GM21825 (cell line): Measurements from ENCODE around the gene DENND2C.

Experiments used
- ATAC-seq: cut with Tn5 transposase; IDR thresholded peaks from one replicate; pipeline ENCODE4 v1.9.1; 2021; ENCODE audit warnings: mild to moderate bottlenecking, moderate library complexity; ENCODE audit not compliant: unreplicated experiment

Gene DENND2C

DNA sequence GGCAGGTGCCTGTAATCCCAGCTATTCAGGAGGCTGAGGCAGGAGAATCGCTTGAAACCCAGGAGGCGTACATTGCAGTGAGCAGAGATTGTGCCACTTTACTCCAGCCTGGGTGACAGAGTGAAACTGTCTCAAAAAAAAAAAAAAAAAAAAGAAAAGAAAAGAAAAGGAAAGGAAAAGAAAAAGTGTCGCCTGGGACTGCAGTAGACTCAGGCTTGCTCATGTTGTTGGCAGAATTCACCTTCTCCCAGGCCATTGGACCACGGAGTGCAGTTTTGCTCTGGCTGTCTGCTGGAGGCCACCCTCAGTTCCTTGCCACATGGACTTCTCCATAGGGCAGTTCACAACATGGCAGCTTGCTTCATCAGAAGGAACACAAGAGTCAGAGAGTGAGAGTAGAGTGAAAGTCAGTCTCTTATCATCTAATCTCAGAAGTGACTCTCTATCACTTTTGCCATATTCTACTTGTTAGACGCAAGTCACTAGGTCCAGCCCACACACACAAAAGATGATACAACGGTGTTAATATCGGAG is 117.7 kb downstream of the DENND2C start:
- no peak for ATAC-seq

DNA sequence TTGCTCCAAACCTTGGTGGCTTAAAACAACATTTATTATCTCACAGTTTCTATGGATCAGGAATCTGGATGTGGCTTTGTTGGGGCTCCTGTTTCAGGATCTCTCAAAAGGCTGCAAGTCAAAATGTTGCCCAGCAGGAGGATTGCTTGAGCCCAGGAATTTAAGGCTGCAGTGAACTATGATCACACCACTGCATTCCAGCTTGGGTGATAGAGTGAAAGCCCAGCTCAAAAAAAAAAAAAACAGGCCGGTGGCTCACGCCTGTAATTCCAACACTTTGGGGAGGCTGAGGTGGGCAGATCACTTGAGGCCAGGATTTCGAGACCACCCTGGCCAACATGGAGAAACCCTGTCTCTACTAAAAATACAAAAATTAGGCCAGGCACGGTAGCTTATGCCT is 118.4 kb downstream of the DENND2C start:
- no peak for ATAC-seq

DNA sequence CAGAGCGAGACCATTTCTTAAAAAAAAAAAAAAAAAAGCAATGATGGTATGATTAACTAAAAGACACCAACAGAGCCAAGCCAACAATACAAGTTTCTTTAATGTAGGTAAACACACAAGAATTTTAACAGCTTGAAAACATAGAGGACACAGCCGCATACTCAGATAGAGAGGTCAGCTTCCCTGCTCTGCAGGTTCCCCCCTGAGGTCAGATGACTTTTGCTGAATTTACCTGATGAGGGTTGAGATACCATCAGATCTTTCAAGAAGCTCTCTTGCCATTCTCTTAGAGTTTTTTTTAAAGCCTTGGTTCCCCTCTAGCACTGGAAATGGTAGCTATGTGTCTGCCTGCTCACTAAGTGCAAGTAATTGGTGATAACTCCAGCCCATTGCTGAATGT is 119.5 kb downstream of the DENND2C start:
- no peak for ATAC-seq

DNA sequence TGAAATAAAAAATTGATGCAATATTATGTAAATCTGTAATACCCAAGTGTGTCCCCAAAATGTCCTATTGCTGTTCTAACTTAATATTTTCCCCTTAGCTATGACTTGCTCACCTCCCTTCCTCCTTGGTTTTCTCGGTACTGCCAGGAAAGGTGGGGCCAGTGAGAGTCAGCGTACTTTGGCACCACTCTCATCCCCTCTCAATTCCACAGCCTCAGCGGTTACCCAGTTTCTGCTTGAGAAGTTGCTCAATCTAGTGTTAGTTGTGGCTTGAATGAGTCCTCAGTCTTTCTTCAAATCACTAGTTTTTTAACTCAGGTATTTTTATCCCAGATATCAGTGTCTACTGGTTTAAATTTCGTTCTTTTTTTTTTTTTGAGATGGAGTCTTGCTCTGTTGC is 120.7 kb downstream of the DENND2C start:
- no peak for ATAC-seq

DNA sequence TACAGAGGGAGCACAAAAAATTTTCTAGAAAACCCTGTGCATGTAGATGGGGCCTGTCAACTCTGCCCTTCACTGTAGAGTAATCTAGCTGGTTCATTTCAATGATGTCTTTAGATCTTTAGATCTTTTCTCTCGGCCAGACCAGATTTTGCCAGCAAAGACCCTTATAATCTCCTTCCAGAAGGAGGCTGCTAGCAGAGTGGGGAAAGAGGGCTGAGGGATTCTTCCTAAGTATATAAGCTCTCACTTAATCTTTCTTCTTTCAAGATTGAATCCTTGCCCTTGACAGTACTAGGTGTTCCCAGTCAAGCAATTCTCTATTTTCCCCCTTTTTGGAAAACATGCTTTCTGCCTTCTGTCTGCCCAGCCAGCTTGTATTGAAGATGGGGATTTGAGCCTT is 122.8 kb downstream of the DENND2C start:
- ATAC-seq = no peak

DNA sequence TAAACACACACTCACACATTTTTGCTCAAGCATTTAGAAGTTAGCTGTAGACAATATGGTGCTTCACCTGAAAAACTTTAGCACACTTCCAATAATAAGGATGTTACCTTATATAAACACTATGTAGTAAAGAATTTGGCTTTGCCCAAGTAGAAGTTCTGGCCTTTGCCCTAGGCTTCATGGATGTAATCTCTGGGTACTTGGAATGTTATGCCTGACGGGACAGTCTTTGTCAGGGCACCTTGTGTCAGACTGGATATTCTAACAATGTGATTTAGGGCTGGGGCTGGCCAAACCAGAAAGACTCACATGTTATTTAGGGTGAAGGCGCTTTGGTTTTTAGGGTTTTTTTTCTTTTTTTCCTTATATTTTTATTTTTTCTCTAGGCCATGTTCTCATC is 124.1 kb downstream of the DENND2C start:
- no peak for ATAC-seq

DNA sequence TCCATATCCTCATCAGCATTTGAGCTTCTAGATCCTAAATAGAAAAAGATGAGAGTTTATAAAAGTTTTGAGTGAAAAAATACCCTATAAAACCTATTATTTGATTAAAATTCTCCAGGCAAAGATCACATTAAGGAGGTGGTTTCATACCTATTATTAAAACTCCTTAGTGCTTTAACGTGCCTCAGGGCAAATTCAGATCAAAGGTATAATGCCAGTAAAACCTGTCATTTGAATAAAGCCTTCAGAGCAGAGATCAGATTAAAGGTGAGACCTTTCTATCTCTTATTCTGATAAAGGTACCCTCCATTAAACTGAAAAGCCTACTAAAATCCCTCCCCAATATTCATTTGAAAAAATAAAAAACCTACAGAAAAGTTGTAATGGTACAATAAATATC is 124.5 kb downstream of the DENND2C start:
- ATAC-seq = no peak

DNA sequence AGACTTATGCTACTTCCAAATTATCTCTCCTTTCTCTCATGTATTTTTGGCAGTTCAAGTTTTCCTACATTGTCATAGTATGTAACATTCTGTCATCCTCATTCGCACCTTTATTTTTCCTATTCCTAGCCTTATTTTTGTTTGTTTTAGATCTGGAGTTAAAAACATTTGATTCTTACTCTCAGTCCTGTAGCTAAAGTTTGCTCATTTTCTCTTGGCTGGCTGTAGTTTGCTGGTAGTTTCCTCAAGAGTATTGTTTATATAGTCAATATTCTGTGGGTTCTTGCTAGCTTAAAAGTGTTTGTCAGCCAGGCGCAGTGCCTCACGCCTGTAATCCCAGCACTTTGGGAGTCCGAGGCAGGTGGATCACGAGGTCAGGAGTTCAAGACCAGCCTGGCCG is 129.0 kb downstream of the DENND2C start:
- ATAC-seq = no peak

DNA sequence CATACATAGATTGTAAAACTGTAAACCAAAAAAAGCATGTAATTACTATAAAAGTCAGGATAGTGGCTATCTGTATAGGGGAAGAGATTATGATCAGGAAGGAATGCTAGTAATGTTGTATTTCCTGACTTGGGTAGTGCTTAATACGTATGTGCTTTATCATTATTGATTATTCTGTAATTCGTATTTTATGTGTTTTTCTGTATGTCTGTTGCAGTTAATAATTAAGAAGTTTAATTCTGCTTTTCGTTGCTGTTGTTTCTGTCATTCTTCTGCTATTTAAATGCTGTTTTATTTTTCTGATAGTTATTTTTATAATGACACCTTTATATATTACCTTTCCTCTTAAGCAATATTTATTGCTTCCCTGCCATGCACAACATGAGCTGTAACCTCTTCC is 129.6 kb downstream of the DENND2C start:
- no peak for ATAC-seq

DNA sequence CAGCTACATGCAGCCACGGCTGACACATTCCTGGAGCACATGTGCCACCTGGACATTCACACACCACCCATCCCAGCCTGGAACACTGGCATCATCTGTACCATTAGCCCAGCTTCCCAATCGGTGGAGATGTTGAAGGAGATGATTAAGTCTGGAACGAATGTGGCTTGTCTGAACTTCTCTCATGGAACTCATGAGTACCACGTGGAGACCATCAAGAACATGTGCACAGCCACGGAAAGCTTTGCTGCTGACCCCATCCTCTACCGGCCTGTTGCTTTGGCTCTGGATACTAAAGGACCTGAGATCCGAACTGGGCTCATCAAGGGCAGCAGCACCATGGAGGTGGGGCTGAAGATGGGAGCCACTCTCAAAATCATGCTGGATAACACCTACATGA is 133.8 kb downstream of the DENND2C start:
- ATAC-seq = no peak

DNA sequence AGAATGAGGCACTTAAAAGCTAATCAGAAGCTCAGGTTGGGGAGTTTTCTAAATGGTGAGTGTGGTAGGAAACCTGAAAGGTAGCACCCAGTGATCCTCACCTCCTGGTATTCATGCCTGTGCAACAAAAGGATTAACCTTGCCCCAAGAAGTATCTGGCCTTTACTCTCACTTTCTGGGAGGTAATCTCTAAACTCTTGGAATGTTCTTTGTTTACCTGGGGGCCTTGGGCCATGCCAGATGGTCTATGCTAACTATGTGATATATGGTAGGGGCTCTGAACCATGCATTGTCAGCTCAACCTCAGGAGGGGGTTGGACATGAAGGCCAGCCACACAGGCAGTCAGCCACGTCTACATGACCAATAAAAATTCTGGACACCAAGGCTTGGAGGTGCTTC is 134.4 kb downstream of the DENND2C start:
- no peak for ATAC-seq
